ENCODE data around the gene PTPN4.

PTPN4 gene

DNA sequence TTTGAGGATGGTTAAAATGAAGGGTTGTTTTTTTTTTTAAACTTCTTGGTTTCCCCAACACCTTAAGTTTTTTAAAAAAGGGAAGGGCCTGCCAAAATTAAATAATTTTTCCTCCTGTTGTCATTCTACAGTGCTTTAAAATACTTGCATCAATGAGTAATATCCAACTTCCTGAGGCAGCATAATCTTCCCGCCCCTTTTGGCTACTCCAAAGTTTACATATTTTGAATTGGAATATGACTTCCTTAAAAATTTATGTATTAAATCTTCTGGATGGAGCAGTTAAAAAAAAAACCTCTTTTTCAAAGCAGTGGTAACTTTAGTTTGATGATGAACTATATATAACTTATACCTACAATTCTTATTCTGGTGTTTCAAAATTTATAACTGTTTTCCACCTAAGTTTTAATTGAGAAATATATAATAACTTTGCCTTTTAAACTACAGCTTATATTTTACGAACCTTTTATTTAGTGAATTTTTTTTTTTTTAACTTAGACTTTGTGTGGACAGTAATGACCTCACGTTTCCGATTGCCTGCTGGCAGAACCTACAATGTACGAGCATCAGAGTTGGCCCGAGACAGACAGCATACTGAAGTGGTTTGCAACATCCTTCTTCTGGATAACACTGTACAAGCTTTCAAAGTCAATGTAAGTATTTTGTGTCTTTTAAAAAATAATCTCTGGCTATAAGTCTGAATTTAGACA, 49.8 kb downstream of the PTPN4 start:
- no peak for DNase-seq

DNA sequence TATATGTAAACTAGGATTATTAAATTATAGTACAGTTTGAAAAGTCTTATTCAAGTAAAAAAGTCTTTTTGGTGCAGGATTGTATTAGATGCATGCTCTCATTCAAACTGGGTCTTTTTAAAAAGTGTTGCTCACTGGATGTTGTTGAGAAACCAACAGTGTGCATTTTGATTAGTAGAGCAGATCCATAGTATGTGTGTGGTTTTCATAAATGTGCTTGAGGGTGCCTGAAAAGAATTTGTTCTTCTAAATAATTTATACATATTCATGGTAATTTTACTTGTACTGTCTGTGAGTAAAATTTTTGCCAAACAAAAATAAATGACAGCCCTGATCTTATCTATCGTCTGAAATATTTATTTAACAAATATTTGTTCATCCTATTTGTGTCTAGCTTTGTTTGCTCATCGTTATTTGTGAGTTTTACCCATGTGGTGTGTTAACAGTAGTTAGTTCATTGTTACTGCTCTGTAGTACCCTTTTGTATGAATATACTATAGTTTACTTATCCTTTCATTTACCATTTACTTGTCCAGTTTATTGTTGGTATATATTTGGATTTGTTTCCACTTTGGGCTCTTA, 50.4 kb downstream of the PTPN4 start:
- no peak for DNase-seq

DNA sequence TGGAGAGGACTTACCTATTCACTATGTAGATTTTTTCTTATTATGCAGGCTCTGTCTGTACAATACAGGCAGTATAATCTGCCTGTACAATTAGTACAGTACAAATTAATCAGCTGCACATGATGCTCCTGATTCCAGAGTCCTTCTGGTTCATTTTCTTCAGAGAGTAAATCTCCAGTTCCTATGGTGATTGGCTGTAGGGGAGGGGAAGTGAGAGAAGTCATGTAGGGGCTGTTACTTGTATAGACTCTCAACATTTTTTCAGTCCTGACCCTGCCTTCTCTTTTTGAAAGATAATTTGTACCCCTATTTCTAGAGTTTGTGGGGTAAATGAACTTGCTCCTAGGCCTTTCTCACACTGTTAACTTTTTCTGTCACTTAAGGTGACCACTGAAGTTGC, 54.5 kb downstream of the PTPN4 start:
- no peak for DNase-seq

DNA sequence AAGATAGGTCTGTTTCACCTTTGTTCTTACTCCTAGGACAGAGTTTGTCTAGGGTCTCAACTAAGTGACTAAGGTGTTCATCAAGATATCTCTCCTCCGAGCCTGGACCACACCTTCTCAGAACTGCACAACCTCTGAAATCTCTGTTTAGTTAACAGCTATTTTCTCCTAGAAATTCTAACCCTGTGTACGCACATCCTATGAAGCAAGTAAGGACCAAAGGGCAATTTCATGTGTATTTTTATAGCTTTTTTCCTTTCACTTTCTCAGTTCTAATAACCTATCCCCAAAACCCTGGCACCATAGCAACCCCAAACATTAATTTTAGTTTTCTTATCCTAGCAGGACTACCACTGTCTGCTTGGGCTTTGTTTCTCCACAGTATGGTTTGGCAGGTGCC, 59.1 kb downstream of the PTPN4 start:
- no peak for DNase-seq

DNA sequence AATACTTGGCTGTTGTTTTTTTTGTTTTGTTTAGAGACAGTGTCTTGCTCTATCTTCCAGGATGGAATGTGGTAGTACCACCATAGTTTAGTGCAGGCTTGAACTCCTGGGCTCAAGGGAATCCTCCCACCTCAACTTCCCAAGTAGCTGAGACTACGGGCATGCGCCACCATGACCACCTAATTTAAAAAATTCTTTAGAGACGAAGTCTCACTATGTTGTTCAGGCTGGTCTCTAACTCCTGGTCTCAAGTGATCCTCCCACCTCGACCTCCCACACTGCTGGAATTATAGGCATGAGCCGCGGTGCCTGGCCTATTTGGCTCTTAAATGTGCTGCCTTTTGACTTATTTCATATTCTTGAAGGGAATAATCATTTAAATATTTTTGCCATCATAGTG, 60.1 kb downstream of the PTPN4 start:
- no peak for DNase-seq

DNA sequence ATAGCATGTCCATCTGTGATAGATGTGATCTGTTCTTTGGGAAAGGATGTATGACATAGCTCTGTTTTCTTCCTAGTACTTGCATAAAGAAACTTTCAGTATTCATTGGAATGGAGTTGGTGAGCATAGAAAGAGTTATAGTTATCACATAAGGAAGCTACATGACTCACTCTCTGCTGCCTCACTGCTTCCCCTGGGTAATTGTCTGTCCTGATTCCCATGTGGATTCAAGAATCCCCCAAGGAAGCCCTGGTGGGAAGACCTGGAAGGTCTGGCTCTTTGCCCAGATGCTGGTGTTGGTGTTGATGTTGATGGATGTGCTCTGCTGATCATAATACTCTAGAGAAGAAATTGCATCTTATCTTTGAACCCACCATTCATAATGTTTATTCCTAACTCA, 60.6 kb downstream of the PTPN4 start:
- DNase-seq: peak; percentile 64

DNA sequence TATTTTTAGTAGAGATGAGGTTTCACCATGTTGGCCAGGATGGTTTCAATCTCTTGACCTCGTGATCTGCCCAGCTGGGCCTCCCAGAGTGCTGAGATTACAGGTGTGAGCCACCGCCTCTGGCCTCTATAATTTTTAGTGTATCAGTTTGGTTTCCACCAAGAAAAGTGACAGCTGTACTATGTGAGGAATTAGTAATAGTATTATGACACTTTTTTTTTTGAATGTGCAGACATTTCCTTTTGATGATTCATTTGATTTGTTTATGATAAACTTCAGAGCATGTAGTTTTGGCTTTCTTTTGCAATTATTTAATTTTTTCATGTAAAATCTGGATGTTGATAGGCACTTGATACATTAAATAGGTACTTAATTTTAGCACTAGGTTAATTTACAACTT, 61.5 kb downstream of the PTPN4 start:
- no peak for DNase-seq

DNA sequence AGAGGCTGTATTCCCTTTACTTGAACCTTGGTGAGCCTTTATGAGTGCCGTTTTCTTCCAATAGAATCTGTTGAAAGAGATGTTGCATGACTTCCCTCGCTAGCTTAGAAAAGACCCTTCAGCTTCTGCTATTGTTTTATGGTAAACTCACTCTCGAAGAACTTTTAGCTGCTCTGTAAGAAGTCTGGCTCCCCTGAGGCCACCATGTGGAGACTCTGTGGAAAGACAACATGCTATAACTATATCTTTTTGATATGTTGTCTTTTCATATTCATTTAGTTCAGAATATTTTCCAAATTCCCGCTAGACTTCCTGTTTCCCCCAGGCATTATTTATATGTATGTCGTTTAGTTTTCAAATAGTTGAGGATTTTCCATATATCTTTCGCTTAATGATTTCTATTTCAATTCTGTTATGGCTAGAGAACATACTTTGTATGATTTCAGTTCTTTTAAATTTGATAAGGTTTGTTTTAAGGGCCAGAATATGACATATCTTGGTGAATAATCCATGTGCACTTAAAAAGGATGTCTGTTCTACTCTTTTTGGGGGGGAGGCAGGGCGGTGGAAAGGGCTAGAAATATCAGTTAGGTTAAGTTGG, 64.1 kb downstream of the PTPN4 start:
- no peak for DNase-seq

DNA sequence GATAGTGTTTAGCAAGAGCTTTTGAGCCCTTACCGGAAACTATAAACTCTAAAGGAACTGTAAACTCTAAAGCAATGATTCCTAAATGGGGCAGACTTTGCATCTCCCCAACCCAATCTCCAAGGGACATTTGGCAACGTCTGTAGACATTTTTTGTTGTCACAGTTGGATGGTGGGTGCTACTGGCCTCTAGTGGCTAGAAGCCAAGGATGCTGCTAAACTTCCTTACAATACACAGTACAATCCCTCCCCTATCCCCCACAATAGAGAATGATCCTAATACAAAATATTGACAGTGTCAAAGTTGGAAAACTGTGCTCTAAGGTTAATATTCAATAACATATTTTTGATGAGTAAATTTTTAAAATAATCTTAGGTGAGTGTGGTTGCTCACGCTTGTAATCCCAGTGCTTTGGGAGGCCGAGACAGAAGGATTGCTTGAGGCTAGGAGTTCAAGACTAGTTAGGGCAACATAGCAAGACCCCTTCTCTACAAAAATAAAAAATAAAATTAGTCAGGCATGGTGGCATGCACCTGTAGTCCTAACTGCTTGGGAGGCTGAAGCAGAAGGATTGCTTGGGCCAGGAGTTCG, 66.7 kb downstream of the PTPN4 start:
- DNase-seq: no peak

DNA sequence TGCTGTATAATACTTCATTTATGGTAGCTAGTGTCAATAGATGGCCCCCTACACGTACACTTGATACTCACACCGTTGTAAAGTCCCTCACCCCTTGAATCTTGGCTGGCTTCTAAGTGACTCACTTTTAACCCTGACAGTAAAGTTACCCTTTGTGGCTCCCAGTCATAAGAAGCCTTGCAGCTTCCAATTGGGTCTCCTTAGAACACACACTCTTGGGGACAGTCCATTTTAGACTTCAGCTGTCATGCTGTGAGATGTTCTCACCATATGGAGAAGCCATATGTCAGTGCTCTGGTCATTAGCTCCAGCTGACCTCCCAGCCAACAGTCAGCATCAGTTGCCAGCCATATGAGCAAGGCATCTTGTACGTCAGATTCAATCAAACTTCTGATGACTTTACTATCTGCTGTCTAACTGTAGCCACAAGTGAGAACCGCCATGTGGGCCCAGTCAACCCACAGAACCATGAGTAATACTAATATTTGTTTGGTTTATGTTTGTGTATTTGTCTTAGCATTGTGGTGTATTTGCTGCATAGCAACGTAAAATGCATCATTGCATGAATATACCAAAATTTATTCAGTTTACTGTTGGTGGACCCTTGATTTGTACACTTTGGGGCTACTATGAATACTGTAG, 68.3 kb downstream of the PTPN4 start:
- no peak for DNase-seq

DNA sequence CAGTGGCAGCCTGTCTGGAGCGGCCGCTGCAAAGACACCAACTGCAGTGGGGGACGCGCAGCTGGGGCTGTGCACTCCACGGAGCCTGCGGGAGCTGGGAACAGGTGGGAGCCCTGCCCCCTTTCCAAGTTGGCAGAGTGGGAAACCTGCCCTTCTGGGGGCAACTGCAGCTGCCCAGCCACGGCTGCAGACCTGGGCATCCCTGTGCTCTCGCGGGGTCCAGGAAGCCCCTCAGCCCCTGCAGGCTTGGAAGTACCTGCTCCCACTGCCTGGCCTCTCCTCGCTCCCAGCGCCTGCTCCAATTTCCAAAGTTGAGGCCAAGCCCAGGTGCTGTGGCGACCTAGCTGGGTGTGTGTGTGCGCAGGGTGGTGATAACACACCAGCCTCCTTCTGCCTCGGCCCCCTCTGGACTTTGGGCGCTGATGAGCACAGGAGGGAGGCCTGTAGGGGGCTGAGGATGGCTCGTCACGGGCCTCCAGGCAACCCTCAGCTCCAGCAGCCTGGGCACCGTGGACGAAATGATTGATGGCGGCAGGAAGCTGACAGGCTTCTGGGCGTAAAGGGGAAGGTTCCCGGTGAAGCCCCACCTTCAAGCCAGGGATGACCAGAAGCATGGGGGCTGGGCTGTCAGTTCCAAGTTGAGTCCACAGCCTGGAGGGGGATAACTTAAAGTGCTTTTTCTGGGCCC, 76.9 kb downstream of the PTPN4 start:
- no peak for DNase-seq

DNA sequence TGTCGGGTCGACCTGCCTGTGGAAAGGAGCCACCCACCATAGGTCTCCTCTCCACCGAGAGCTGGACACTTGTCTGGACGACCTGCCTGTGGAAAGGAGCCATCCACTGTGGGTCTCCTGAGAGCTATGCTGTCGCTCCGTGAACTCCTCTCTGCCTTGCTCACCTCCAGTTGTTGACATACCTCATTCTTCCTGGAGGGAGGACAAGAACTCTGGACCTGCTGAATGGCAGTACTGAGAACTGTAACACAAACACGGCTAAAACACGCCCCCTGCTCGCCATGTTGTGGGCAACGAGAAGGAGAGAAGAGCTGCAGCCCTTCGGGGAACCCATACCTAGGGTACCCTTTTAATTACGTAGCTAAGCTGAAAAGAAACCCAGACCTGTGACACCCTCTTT, 77.6 kb downstream of the PTPN4 start:
- no peak for DNase-seq

DNA sequence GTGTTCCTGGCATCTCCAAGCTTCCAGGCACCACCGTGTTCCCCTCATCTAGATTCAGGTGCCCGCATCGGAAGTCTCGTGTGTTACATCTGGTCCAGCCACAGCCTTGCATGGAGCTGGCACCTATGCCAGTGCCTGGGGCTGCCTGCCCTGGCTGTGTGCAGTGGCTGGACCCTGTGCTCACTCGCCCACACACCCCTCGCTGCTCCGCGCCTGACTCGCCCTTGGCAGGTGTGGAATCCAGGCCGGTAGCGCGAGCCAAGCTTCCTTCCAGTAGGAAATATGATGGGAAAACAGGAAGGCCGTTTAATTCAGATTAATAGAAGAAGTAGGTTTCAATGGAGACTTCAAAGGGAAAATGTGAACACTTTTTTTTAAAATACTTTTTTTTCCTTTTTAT, 78.0 kb downstream of the PTPN4 start:
- DNase-seq: no peak

DNA sequence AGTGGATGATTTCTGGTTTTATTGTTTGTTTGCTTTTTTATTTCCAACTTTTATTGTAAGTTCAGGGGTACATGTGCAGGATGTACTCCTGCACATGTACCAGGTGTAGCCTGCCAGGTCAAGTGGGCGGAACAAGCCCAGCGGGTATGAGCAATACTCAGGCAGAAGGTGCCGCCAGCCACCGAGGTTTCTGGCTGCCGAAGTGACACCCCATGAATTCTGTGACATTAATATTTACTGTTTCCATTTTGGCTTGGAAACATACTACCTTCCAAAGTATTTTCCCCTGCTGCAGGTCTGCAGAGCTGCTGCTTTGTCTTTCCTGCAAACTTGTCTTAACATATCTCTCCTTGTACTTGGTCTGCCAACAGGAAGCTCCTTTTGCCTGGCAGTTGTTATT, 78.5 kb downstream of the PTPN4 start:
- no peak for DNase-seq

DNA sequence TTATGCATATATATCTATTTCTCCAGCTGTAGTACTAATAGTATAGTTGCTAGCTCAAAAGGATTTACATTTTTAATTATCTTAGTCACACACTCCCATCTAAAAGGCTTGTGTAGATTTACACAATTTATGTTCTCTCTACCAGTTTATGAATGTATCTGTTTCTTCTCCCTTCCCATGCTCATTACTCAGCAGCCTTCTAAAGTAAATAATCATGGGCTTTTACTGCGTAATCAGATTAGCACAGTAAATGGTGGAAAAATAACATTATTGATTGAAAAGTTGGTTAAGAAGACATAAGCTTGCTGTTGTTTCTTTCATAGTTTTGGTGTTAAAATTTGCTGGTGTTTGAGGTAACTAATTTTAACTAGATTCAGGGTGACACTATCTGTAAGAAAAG, 81.8 kb downstream of the PTPN4 start:
- DNase-seq: no peak

DNA sequence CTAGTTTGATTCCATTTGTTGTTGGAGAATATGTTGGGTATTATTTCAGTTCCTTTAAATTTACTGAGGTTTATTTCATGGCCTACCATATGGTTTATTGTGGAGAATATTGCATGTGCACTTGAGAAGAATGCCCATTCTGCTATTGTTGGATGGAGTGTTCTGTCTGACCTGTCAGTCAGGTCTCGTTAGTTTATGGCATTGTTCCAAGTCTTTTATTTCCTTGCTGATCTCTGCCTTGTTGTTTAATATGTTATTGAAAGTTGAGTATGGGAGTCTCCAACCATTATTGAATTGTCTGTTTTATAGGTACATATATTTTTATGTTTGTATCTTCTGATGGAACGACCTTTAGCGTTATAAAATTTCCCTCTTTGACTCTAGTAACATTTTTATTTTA, 86.3 kb downstream of the PTPN4 start:
- DNase-seq: no peak

DNA sequence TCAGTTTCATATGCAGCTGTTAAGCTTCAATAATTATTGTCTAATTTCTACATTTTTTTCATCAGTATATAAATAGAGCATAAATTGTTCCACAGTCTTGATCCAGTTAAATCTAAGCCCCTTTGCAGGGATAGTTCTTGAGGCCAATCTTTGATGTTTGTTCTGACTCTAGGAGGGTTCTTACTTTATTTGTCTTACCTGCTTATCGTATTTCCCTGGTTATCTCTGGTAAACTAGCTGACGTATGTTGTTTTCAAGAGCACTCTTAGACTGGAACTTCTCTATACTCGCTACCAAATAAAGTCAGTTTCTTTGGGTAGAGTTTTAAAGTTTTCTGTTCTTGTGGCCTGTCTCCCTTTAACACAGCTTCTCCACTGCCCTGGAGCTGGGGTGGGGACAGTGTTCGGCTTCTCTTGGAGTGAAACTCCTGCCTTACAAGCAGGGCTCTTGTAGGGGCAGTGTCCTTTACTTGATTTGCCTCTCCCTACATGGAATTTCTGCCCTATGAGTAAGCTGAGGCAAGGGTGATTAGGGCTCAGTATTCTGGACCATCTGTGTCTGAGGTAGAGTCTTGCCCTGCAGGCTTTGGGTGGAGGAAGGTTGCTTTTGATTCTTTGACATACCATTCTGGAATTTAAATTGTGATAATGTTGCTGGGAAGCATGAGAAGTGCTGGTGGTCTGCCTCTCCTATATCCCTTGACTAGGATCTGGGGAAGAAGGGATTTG, 90.3 kb downstream of the PTPN4 start:
- DNase-seq: no peak

DNA sequence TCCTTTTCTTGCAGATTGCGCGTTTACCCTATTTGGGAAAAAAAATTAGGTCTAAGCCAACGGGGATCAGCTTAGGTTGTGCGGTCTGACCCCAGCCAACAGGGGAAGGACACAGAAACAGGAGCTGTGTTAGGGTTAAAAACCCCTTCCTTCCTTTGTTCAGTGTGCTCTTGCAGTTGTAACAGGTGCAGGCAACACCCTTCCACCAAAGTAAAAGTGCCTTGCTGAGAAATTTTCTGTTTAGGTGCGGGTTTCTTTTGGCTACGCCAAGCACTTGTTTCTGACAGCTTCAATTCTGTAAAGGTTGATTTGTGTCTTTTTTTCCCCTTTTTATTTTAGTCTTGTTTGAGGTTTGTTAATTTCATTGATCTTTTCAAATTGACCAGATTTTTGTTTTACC, 92.5 kb downstream of the PTPN4 start:
- DNase-seq: no peak

DNA sequence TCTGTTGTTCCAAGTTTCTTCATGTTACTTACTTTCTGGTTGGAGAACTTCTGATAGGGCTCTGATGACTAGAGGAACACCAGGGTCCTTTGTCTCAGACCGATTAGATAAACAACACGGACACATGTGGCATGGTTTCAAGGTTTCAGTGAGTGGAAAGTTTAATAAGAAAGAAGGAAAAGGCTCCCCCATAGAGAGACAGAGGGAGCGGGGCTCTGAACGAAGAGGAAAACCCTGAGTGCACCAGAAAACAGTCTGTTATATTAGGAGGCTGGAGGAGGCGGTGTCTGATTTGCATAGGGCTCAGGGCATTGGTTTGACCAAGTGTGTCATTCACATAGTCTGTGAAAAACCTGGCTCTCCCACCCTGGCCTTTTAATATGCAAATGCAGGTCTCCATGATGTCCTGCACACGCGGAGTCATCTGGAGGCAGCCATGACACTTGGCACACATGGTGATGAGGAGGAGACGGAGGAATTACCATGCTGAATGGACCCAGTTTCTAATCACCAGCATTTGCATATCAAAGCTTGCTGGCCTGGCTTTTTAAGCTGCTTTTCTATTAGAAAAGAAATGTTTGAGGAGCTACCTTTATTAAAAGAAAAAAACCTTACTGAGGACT, 94.2 kb downstream of the PTPN4 start:
- no peak for DNase-seq

DNA sequence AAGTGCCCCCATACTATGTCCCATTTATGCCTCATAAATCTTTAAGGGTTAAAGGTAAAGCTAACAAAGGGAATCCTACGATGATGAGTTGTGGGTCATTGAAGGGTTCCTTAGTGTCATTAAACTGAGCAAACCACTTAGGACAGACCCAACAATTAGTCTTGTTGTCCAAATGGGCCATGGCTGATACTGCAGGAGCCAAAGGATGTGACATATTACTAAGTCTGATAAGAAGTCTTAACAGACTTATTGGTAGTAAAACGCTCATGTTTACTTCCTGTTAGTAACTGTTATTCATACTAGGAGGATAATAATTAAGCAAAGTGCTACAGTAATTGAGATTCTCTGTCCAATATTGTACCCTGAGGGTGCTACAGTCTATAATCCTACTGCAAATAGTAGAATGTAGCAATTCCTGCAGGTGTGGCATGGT, 96.8 kb downstream of the PTPN4 start:
- no peak for DNase-seq

DNA sequence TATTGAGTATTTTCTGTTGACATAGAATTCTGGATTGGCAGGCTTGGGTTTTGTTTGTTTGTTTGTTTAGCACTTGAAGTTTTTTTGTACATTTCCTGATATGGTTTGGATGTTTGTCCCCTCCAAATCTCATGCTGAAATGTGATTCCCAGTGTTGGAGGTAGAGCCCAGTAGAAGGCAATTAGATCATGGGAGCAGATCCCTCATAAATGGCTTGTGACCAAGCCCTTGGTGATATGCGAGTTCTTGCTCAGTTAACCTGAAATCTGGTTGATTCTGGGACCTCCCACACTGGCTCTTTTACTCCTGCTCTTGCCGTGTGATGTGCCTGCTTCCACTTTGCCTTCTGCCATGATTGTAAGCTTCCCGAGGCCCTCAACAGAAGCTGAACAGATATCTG, 98.0 kb downstream of the PTPN4 start:
- no peak for DNase-seq

DNA sequence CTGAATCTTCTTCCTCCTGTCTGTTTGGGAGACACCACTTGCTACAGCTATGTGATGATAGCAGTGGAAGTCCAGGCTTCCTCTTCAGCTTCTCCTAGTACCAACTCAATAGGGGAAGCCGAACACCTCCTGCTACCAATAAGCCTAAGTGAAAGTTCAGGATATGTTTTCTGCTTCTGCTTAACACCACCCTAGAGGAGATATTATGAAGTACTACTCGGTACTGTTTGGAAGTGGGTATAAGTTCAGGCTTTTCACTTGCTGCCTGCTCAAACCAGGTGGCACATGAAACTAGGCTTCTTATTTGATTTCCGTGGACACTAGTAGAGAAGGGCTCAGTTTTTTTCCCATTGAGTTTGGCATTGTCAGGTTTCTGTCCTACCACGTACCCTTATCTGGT, 99.8 kb downstream of the PTPN4 start:
- no peak for DNase-seq
